HL-60 (cell line): Measurements from ENCODE around the gene HIP1.

Experiments used
- POLR2AphosphoS5 ChIP-seq: IDR thresholded peaks from 2 replicates; pipeline ENCODE4 v1.6.1; 2012; ENCODE audit warnings: low read depth
- TF ChIP-seq, protein P1 (sequence below): IDR thresholded peaks from one replicate; pipeline ENCODE4 v1.5.1; 2011; ENCODE audit warnings: low read length, control low read depth, inconsistent platforms; ENCODE audit not compliant: insufficient read depth
- TF ChIP-seq, protein P2 (sequence below): IDR thresholded peaks from 2 replicates; pipeline ENCODE4 v1.6.1; 2012; ENCODE audit warnings: low read depth; ENCODE audit not compliant: insufficient replicate concordance

DNA sequence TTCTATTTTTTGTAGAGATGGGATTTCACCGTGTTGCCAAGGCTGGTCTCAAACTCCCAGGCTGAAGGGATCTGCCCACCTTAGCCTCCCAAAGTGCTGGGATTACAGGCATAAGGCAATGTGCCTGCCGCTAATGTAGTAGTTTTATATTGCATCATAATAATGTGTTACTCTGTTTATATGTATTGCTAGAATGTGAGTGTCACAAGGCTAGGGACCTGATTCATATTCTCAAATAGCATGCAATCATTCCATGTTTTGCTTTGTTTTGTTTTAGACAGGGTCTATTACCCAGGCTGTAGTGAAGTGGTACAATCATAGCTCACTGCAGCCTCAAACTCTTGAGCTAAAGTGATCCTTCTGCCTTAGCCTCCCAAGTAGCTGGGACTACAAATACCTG lies 19.8 kb upstream of the HIP1 start:
- TF ChIP-seq, protein P1, sequence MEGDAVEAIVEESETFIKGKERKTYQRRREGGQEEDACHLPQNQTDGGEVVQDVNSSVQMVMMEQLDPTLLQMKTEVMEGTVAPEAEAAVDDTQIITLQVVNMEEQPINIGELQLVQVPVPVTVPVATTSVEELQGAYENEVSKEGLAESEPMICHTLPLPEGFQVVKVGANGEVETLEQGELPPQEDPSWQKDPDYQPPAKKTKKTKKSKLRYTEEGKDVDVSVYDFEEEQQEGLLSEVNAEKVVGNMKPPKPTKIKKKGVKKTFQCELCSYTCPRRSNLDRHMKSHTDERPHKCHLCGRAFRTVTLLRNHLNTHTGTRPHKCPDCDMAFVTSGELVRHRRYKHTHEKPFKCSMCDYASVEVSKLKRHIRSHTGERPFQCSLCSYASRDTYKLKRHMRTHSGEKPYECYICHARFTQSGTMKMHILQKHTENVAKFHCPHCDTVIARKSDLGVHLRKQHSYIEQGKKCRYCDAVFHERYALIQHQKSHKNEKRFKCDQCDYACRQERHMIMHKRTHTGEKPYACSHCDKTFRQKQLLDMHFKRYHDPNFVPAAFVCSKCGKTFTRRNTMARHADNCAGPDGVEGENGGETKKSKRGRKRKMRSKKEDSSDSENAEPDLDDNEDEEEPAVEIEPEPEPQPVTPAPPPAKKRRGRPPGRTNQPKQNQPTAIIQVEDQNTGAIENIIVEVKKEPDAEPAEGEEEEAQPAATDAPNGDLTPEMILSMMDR = no peak
- TF ChIP-seq, protein P2, sequence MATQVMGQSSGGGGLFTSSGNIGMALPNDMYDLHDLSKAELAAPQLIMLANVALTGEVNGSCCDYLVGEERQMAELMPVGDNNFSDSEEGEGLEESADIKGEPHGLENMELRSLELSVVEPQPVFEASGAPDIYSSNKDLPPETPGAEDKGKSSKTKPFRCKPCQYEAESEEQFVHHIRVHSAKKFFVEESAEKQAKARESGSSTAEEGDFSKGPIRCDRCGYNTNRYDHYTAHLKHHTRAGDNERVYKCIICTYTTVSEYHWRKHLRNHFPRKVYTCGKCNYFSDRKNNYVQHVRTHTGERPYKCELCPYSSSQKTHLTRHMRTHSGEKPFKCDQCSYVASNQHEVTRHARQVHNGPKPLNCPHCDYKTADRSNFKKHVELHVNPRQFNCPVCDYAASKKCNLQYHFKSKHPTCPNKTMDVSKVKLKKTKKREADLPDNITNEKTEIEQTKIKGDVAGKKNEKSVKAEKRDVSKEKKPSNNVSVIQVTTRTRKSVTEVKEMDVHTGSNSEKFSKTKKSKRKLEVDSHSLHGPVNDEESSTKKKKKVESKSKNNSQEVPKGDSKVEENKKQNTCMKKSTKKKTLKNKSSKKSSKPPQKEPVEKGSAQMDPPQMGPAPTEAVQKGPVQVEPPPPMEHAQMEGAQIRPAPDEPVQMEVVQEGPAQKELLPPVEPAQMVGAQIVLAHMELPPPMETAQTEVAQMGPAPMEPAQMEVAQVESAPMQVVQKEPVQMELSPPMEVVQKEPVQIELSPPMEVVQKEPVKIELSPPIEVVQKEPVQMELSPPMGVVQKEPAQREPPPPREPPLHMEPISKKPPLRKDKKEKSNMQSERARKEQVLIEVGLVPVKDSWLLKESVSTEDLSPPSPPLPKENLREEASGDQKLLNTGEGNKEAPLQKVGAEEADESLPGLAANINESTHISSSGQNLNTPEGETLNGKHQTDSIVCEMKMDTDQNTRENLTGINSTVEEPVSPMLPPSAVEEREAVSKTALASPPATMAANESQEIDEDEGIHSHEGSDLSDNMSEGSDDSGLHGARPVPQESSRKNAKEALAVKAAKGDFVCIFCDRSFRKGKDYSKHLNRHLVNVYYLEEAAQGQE = no peak
- no peak for TF ChIP-seq POLR2AphosphoS5
